RPMI7951 (cell line): ENCODE results near the gene TMEM271. TPM values are rescaled to one million over a fixed set of nuclear protein-coding genes. Genes with fewer than 3 reads are reported as not detected.
A peak's percentile ranks its signal among the peaks of the same experiment; 100 is the strongest.

Source experiments
- DNase-seq: peaks from one replicate; pipeline ENCODE4 v3.0.0-alpha.2; 2012; ENCODE audit warnings: low read depth
- total RNA-seq: library from RNA; depleted of rRNA; stranded (reverse); fragments of >200 nt; shearing (Covaris generic); gene quantifications from 2 replicates; pipeline ENCODE4 v1.2.3, GENCODE V29; 2014

The TMEM271 gene
- total RNA-seq, 1 experiment from 2014 or later: not detected

DNA sequence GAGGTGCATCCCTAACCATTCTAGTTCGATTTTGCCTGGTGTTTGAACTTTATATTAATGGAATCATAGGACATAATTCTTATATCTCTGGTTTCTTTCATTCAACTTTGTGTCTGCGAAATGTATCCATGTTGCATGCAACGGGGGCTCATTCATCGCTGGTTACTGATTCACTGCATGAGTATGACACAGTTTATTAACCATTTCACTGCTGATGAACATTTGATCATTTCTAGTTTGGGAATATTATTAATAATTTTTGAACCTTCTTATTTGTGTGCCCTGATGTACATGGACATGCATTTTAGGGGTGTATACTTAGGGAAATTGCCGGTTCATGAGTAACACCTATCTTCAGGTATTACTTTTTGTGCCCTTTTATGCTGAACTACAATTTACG, 5.1 kb upstream of the TMEM271 start:
- no peak for DNase-seq

DNA sequence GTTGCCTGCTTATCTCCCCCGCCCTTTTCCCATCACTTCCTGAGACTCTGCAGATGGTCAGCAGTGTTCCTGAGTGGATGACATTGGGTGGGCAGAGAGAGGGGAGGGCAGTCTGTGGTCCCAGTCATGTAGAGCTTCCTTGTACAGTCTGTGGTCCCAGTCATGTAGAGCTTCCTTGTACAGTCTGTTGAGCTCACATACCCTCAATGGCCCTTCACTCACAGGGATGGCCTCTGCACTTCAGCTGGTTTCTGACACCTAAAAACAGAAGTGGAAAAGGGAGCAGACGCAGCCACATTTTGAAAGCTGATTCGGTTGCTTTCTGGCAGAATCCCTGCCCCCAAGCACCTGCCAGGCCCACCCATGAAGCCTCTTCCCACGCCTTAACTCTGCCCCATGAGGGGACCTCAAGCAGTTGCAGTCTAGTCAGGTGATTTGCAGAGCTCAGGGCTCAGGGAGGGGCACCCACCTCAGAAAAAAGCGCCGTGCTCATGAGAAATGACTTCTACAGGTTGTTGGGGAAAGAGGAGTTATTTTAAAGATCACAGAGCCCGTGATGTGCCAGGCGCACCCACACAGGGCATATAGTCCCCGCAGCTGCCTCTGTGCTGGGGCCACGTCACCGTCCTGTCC, 3.6 kb upstream of the TMEM271 start:
- no peak for DNase-seq

DNA sequence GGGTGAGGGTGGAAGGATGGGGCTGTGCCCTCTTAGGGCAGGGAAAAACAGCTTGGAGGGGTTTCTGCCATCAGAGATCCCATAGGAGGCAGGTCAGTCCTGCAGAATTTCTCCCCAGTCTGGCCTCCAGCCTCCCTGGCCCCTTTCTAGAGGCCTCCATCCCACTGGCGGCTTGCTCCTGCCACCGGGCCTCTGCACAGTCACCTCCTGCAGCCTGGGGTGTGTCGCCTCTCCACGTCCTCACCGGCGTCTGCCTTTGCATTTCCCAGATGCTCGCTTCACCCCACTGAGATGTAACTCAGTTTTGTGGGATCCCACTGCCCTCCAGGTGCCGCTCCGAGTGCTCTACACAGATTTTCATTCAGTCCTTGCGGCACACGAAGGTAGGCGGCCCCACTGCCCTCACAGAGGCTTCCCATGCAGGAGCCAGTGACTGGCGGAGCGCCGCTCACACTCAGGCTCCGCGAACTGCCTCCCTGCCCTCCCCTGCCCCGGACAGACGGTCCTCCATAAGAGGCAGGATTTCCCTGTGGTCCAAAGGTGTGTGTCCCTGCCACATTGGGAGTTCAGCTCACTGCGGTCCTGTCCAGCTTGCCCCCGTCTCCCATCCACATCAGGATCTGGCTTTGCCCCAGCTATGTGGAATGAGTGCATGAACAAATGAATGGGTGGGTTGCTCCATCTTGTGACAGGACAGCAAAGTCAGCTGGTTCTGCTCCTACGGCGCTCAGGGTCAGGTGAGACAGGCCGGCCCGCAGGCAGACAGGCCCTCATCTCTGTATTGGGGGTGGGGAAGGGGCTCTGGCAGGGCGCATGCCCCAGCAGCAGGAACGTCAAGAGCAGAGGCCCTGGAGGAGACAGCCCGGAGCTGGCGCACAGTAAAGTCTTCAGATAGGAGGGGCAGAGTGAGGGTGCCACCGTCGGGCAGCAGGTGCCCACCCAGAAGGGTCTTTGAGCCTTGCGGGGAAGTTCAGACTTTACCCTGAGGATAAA, 2.7 kb upstream of the TMEM271 start:
- DNase-seq: no peak

DNA sequence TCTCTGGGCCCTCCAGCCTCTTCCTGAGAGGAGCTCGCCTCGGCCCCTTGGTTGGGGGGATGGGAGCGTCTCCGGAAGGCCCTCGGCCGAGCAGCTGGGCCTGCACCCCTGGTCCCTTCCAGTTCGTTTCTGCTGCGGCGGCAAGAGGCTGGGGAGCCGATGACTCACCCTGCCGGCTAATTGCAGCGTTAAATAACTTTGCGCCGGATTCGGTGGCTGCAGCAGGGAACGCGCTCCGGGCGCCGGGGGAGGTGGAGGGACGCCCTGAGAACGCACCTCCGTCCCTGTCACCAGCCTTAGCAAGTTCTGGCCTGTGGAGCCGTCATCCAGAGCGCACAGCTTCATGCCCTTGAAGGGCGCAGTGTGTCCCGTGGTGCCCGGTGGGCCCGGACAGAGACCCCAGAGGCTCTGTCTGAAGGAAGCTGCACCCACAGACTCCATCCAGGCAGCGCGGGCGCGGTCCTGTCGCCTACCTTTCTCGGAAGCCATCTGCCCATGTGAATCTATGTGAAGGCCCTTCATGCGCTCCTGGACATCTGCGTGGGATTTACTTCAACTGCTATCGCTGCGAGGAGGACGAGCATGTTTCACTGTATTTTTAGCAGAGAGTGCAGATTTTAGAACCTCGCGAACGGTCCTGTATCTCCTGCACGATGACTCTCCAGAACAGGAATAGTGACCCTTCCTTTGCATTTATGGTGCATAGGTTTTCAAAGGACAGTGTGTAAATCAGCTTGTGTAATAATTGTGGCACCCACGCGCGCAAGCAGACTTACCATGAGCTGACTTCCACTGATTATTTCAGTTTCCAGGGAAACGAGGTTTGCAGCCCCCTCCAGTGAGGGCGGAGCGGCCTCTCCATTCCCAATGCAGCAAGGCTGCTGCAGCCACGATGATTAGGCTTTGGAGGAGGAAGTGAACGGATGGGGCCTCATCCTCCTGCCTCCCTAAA, 1.7 kb upstream of the TMEM271 start:
- peak; percentile 62 for DNase-seq

DNA sequence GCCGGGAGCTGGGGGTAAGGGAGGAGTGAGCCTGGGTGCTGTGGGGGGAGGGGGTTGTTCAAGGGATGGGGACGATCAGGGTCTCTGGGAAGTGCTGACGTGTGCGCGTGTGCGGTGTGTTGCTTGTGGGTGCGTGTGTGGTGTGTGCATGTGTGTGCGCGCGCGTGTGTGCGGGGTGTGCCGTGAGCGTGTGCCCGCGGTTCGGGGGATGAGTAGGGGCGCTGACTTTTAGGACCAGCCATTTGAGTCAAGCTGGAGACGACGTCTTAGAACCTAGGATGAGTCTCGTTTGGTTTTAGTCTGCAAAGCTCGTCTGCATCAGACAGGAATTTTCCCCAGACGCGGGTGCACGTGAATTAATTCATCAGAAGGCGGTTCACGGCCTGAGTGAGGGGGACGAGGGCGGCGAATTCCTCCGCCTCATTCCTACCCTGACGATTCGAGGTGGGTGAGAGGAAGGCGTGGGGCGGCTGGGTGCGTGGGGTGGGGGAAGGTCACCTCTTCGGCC, 950 bp upstream of the TMEM271 start:
- DNase-seq: peak; percentile 23

DNA sequence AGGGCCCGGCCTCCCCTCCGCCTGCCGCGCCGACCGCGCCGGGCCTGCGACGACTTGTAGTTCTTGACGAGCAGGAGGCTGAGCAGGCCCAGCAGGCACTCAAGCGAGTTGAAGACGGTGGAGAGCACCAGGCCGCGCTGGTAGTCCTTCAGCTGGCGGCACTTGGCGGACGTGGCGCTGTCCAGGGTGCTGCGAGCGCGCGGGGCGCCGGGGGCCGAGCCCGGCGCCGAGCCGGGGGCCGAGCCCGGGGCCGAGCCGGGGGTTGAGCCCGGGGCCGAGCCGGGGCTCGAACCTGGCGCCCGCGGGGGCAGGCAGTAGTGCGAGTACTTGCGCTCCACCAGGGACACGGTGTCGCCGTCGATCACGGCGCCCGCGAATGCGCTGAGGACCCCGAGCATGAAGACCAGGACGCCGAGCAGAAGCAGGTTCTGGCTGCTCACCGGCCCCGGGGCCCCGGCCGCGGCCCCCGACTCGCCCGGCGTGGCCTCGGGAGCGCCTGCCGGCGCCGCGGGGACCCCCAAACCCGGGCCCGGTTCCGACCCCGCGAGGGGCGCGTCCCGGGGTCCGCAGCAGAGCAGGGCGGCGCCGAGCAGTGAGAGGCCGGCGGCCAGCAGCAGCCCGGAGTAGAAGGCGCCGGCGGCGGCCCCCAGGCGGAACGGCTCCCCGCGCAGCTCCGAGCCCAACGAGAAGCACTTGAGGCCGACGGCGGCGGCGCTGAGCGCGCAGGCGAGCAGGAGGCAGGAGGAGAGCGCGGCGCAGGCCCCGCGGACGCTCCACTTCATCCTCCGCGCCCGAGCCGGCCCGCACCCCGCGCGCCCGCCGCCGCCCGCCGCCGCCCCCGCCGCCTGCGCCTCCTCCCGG, 584 bp downstream of the TMEM271 start:
- DNase-seq: no peak

DNA sequence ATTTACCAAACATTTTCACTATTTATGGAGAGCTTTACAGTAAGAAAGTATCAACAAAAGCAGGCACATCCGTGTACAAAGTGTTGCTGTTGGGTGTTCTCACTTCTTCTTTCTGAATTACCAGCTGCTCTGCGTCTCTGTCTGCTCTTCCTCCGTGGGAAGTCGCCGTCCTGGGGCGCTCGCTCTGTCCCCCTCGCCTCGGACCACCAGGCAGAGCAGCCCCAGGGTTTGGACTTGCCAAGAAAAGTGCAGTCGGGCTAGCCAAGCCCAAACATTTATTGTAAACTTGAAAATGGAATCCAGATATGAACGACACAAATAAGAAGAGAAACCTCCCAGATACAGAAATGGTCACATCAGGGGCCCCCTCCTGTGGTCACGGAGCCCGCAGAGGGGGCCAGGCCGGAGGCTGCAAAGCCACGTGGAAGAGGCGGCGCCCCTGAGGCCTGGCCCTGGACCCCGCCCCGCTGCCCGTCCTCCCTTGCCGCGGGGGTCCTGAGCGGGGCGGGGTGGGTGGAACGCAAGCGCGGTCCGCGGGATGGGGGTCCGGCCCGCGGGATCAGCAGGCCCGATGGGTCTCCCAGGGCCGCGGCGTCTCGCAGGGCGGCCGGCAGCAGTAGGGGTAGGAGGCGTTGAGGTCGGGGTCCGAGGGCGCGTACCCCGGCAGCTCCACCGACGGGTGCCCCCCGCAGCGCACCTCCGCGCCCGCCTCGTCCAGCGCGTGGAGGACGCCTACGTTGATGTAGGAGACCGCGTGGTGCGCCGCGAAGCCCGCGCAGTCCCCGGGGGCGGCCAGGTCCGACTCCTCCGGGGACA, 1.5 kb downstream of the TMEM271 start:
- DNase-seq: no peak

DNA sequence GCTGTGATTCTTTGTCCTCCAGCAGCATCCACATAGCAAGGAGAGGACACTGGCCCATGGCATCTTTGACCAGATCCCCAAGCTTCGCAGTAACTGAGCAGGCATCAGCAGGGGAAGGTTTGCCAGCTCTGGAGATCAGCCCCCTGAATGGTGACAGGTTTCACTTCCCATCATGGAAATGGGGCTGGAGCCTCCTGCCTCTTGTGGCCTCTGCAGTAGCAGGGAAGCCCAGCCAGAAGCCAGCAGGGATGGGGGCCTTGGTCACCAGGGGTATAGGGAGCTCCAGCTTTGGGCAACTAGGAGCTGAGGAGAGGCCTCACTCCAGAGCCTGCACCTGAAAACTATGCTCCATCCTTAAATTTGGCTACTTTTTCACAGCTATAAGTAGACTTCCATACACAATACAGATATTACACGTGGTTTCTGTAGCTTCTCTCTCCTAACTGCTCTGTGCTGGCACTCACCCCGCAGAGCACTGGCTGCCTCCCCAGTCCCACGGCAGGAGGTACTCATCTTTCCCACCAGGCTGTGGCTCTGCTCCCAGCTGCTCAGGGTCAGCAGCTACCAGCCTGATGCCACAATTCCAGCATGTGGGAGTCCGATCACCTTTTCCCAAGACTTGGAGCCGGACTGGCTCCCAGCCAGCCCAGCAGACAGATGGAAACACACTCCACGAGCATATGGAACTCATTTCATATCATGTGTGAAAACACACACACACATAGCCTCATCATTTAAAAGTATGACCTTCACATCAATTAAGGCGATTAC, 2.8 kb downstream of the TMEM271 start:
- no peak for DNase-seq

DNA sequence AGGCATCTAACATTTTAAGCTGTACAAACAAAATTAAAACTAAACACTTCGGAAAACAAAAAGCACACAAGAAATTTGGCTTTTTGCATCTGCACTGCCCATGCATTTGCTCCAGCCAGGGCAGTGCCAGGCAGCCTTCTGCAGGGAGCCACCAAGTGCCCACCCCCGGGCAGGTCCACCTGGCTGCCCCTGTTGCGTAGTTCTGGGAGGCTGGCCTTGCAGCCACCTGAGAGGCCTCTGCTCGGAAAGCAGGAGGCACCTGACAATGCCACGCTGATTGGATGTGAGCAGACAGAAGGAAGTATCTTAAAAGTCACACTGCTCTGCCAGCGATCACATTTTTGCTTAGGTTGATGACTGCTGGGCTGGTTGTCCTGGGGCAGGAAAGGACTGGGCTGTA, 3.5 kb downstream of the TMEM271 start:
- no peak for DNase-seq

DNA sequence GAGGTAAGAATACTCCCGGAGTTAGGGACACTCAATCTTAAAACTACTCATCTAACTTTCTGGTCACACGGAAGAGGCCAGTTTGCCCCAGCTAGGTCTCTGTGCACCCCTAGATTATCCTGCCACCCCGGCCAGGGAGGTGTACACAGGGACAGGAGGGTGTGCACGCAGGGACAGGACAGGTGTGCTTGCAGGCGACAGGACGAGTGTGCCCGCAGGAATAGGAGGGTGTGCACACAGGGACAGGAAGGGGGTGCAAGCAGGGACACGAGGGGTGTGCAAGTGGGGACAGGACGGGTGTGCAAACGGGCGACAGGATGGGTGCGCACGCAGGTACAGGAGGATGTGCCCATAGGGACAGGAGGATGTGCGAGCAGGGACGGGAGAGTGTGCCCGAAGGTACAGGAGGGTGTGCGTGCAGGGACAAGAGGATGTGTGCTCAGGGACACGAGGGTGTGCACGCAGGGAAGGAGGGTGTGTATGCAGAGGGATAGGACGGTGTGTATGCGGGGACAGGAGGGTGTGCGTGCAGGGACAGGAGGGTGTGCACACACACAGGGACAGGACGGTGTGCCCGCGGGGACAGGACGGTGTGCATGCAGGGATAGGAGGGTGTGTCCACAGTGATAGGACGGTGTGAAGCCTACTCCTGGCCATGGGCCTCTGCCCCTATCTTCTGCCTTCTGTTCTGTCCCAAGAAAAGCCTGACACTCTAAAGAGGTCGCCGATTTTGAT, 4.1 kb downstream of the TMEM271 start:
- no peak for DNase-seq

DNA sequence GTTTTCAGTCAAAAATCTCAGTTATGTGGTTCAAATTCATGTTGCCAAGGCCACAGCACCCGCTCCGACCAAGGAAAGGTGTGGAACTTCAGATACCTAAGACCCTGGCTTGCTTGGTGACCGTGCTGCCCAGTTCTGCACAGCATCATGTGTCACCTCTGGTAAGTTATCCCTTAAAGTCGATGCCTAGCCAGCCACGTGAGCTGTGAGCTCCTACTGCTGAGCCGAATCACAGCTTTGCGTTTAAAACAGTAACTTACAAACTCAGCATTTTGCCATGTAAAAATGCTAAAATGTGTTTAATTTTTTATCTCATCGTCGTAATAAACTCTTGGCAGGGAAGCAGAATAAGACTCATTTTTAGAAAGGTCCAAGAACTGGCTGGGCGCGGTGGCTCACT, 5.3 kb downstream of the TMEM271 start:
- no peak for DNase-seq

DNA sequence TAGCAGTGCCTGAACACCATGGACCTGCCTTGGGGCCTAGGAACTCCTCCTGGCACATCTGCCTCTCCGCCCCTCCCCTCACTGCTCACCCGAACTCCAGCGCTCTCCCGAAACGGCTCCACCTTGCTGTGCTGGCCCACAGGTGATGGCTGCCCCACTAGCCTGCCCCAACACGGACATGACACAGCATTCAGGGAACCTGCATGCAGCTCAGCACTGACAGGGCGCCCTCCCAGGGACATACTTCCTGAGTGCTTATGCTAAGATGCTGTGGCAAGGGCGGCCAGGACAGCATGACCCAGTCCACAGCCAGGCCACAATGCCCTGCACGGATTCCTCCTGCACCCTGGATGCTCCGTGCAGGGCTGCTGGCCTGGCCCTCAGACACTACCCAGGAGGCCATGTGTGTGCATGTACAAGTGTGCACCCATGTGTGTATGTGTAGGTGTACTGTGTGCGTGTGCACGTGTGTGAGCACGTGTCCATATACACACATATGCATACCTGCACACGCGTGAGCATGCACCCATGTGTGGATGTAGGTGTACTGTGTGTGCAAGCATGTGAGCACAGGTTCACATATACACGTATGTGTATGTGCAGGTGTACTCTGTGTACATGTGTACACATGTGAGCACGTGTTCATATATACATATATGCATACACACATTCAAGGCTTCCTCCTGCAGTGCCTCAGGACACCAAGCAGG, 6.0 kb downstream of the TMEM271 start:
- DNase-seq: no peak

DNA sequence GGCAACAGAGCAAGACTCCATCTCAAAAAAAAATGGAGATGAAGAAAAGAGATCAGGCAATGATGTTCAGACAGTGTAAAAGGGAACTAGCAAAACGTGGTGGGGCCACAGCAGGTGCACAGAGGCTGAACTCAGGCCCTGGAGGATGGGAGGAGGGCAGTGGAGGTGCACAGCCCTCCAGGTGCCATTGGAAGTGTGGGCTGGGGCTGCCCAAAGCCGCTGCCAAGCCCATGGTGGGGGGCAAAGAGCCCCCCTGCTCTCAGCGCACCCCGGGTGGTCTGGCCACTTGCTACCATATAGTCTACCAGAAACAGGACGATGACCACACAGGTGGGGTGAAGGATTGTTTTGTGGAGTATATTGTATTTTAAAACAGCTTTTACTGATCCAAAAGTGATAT, 7.1 kb downstream of the TMEM271 start:
- DNase-seq: no peak

DNA sequence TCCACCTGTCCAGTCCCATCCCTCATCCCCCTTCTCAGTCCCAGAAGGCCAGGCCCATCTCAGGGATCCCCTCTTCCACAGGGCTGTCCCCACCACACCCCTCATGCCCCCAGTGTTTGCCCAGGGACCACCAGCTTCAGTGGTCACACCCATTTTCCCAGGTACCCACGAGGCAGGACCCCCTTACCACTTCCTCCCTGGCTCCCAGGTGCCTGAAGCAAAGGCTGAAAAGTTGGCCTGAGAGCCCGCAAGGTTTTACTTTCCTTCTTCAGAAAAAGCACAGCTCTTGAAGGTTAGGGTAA, 7.8 kb downstream of the TMEM271 start:
- DNase-seq: no peak

DNA sequence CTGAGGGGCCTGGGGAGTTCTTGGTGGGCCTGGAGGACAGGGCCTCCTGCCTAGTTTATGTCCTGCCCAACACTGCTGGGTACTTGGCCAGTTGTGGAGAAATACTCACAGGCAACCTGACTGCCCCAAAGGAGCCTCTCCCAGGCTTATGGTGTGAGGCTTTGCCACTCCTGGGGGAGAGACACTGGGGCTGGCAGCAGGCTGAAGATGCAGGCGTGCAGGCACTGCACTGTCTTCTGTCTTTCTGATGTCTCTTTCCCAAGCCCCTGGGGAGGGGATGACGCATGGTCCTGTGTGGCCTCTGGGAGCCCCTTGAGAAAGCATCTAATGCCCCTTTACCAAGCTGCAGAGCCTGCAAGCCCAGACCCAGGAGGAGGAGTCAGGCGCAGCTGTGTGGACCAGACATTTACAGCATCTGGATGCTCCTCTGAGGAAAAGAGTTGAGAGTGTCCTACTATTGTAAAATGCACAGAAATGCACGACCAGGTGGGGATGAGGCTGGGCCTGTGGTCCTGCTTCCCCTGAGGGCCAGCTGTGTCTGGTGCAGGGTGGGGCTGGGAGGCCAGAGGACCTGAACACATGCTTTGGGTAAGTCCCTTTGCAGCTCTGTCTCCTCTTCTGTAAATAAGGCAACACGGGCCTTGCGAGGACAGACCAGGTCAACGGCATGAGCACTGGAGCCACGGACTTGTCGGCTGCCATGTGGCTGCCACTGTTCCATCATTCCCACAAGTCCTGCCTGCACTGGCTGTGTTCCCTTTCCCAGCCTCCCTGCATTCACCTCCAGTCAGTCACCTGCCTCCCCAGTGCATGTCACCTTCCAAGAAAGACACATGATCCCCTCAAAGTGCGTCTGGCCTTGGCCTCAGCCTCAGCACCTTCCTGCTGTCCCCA, 8.4 kb downstream of the TMEM271 start:
- DNase-seq: no peak

DNA sequence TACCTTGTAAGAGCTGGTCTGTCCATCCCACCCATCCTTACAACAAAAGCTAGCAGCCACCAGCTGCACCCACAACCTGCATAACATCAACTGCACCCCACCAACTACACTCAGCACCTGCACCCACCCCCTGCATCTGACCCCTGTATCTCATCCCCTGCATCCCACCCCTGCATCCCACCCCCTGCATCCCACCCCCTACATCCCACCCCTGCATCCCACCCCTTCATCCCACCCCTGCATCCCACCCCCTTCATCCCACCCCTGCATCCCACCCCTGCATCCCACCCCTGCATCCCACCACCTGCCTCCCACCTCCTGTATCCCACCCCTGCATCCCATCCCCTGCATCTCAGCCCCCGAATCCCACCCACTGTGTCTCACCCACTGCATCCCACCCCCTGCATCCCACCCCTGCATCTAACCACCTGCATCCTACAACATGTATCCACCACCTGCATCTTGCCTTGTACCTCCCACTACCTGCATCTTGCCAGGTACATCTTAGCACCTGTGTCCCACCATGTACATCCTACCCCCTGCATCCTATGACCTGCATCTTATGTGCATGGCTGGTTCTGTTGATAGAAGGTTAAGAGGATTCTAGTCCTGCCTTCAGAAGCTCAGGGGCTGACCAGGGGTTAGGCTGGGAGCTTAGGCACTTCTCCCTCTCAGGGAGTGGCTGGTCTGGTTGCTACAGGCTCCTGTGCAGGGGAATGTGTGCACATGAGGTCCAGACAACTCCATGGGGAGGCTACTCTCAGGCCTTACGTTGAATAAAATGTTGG, 9.4 kb downstream of the TMEM271 start:
- no peak for DNase-seq
